ENCODE results near the gene CAMK2B. TPM values are rescaled to one million over a fixed set of nuclear protein-coding genes. Genes with fewer than 3 reads are reported as not detected.

The CAMK2B gene
- total RNA-seq: under 0.01 TPM in 1 of 2 replicates, not detected in the other

DNA sequence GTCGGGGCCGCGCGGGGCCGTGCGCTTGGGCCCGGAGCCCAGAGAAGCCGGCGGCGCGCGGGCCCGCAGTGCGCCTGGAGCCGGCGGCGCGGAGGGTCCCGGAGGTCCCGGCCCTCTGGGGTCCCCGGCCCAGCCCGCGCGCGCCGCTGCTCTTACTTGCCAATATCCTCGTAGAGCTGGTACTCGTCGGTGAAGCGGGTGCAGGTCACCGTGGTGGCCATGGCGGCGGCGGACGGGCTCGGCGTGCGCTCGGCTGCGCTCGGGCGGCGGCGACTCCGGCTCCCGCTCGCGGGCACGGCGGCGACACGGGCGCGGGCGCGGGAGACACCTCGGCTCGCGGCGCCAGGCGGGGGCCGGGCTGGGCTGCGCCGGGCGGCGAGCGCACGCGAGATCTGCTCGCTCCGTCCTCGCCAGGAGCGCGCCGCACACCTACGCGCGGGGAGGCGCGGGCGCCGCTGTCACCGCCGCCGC lies at the start of gene CAMK2B:
Gene CAMK2B (minus strand): TSS at position 394 of the 471 bp plus-strand sequence. CDS start 173 bp downstream, at position 221.
- no peak for DNase-seq (ENCODE audit: low read depth)
- no peak within 1 kb of the TSS for H3K4me3 ChIP-seq (ENCODE audit: low read depth, low read length)

GRCh38 chr7:44374007-44374763 lies 48.8 kb upstream of the CAMK2B start:
- no peak overlapping the region for H3K4me3 ChIP-seq (ENCODE audit: low read depth, low read length)
- DNase-seq (ENCODE audit: low read depth): no peak
- no peak for TF ChIP-seq CTCF (IDR thresholded peaks at IDR 0.05; ENCODE audit: insufficient read depth, low read depth, low read length)

More for the DNA sequence above, at the start of gene CAMK2B:
- TF ChIP-seq CTCF (IDR thresholded peaks at IDR 0.05; ENCODE audit: insufficient read depth, low read depth, low read length): no peak

DNA sequence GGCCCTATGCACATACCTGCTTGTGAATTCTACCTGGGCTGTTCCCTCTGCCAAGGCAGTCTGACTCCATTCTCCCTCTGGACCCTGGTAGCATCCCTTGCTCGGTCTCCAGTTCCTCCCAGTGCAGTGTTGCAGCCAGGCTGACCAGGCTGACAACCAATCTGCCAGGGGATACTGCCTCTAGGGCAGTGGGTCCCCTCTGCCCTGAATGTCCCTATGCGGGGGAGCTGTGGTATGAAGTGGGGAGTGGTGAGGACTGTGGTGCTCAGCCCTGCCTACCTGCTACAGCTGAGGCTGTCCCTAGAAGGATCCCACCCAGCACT lies 48.0 kb upstream of the CAMK2B start:
- no peak overlapping the region for H3K4me3 ChIP-seq (ENCODE audit: low read depth, low read length)
- no peak for DNase-seq (ENCODE audit: low read depth)
- no peak for TF ChIP-seq CTCF (IDR thresholded peaks at IDR 0.05; ENCODE audit: insufficient read depth, low read depth, low read length)

DNA sequence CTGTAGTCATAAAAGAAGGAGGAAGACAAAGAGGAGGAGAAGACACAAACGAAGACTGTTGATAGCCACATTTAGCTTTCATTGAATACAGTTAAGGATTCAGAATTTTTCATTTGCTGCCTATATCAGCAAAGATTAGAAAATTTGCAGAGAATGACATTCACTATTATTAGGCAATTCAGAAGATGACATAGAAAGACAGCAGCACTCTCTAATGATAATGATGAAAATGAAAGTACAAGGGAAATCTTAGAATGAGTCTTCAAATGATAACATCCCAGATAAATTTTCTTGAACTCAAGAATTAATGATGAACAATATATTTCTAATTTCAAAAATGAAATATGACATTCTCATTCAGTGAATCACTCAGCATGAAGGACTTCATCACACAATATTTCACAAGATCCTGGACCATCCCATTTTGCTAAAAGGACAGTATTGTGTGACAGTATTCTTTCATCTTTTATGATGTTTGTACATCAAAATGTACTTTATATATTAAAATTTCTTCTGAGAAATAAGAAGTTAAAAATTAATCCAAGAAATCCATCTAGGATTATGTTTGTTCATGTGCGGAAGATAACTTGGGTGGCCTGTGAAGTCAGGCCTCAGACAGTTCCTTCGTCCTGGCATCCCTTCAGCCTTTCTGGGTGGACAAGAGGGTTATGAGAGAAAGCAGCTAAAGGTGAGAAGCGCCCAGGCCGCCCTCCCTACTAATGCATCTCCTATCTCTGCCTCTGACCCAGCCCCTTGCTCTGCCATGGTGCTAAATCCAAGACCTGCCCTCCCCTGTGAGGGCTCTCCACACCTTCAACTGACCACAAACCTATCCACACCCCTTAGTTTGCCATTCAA lies 47.4 kb upstream of the CAMK2B start:
- no peak for DNase-seq (ENCODE audit: low read depth)
- no peak for TF ChIP-seq CTCF (IDR thresholded peaks at IDR 0.05; ENCODE audit: insufficient read depth, low read depth, low read length)
- H3K4me3 ChIP-seq (ENCODE audit: low read depth, low read length): no peak overlapping the region

DNA sequence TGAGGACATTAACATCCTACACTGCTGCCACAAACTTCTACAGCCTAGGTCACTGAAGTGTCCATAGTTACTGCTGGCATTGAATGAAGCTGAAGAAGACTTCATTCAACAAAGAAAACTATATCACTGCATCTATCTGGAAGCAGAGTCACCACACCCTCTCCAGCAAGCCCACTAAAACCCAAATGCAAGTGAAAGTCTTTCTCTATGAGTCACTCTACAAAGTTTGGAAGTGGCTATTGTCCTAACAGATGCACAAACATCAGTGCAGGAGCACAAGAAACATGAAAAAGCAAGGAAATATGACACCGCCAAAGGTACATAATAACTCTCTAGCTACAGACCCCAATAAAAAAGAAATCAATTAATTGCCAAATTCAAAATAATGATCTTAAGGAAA lies 43.5 kb upstream of the CAMK2B start:
- no peak overlapping the region for H3K4me3 ChIP-seq (ENCODE audit: low read depth, low read length)
- TF ChIP-seq CTCF (IDR thresholded peaks at IDR 0.05; ENCODE audit: insufficient read depth, low read depth, low read length): no peak
- DNase-seq (ENCODE audit: low read depth): no peak

GRCh38 chr7:44368455-44368854 lies 43.1 kb upstream of the CAMK2B start:
- no peak for DNase-seq (ENCODE audit: low read depth)
- no peak for TF ChIP-seq CTCF (IDR thresholded peaks at IDR 0.05; ENCODE audit: insufficient read depth, low read depth, low read length)
- H3K4me3 ChIP-seq (ENCODE audit: low read depth, low read length): no peak overlapping the region

Data from fibroblast of villous mesenchyme (primary cell).